ENCODE data around the gene RBFOX1. TPM values are rescaled to one million over a fixed set of nuclear protein-coding genes. Genes with fewer than 3 reads are reported as not detected.

RBFOX1 gene
- total RNA-seq, 1 donor from 2014 or later: not detected

GRCh38 chr16:7442050-7442449 lies 109.4 kb downstream of the RBFOX1 start:
- TF ChIP-seq CTCF (IDR thresholded peaks at IDR 0.05; ENCODE audit: insufficient read depth, low read length, poor library complexity, severe bottlenecking): no peak
- no peak overlapping the region for H3K4me3 ChIP-seq (ENCODE audit: low read depth, low read length)
- DNase-seq (ENCODE audit: low read depth): no peak
- no peaks in the 10 kb centered on the region for H3K27me3 ChIP-seq (ENCODE audit: control insufficient read depth, insufficient read depth, low read length)
- no peaks in the 10 kb centered on the region for H3K36me3 ChIP-seq (ENCODE audit: control insufficient read depth, insufficient read depth, low read length)

- no peak for DNase-seq (ENCODE audit: low read depth)
- TF ChIP-seq CTCF (IDR thresholded peaks at IDR 0.05; ENCODE audit: insufficient read depth, low read length, poor library complexity, severe bottlenecking): no peak
These were observed 110.5 kb downstream of the RBFOX1 start for GRCh38 chr16:7443142-7443541.

GRCh38 chr16:7443648-7444365 lies 111.2 kb downstream of the RBFOX1 start:
- DNase-seq (ENCODE audit: low read depth): no peak
- no peak for TF ChIP-seq CTCF (IDR thresholded peaks at IDR 0.05; ENCODE audit: insufficient read depth, low read length, poor library complexity, severe bottlenecking)
- Histone ChIP-seq H3K4me3 (ENCODE audit: low read depth, low read length) (no peak overlapping the region), H3K36me3 (ENCODE audit: control insufficient read depth, insufficient read depth, low read length) (no peaks in the 10 kb centered on the region), H3K27me3 (ENCODE audit: control insufficient read depth, insufficient read depth, low read length) (no peaks in the 10 kb centered on the region)

More at GRCh38 chr16:7443142-7443541, 110.5 kb downstream of the RBFOX1 start:
- H3K27me3 ChIP-seq (ENCODE audit: control insufficient read depth, insufficient read depth, low read length): no peaks in the 10 kb centered on the region
- no peak overlapping the region for H3K4me3 ChIP-seq (ENCODE audit: low read depth, low read length)
- no peaks in the 10 kb centered on the region for H3K36me3 ChIP-seq (ENCODE audit: control insufficient read depth, insufficient read depth, low read length)

- Histone ChIP-seq H3K36me3 (ENCODE audit: control insufficient read depth, insufficient read depth, low read length) (no peaks in the 10 kb centered on the region), H3K27me3 (ENCODE audit: control insufficient read depth, insufficient read depth, low read length) (no peaks in the 10 kb centered on the region), H3K4me3 (ENCODE audit: low read depth, low read length) (no peak overlapping the region)
- TF ChIP-seq CTCF (IDR thresholded peaks at IDR 0.05; ENCODE audit: insufficient read depth, low read length, poor library complexity, severe bottlenecking): no peak
- DNase-seq (ENCODE audit: low read depth): no peak
These were observed 116.7 kb downstream of the RBFOX1 start for GRCh38 chr16:7449306-7449705.

GRCh38 chr16:7449808-7450207 lies 117.2 kb downstream of the RBFOX1 start:
- Histone ChIP-seq H3K4me3 (ENCODE audit: low read depth, low read length) (no peak overlapping the region), H3K36me3 (ENCODE audit: control insufficient read depth, insufficient read depth, low read length) (no peaks in the 10 kb centered on the region), H3K27me3 (ENCODE audit: control insufficient read depth, insufficient read depth, low read length) (no peaks in the 10 kb centered on the region)
- no peak for TF ChIP-seq CTCF (IDR thresholded peaks at IDR 0.05; ENCODE audit: insufficient read depth, low read length, poor library complexity, severe bottlenecking)
- no peak for DNase-seq (ENCODE audit: low read depth)

- no peak overlapping the region for H3K4me3 ChIP-seq (ENCODE audit: low read depth, low read length)
- no peak for TF ChIP-seq CTCF (IDR thresholded peaks at IDR 0.05; ENCODE audit: insufficient read depth, low read length, poor library complexity, severe bottlenecking)
- no peak for DNase-seq (ENCODE audit: low read depth)
- no peaks in the 10 kb centered on the region for H3K27me3 ChIP-seq (ENCODE audit: control insufficient read depth, insufficient read depth, low read length)
- H3K36me3 ChIP-seq (ENCODE audit: control insufficient read depth, insufficient read depth, low read length): no peaks in the 10 kb centered on the region
These were observed 117.8 kb downstream of the RBFOX1 start for GRCh38 chr16:7450440-7450839.
